Epidermal melanocyte (primary cell): Measurements from ENCODE around the gene PPP1R13B.
"Not testable (repeated sequence)": the region's sequence is repeated elsewhere in the genome, so short reads cannot be mapped to it uniquely, and the experiment has no call there.

Source experiments
- DNase-seq: peaks from one replicate; pipeline ENCODE4 v3.0.0; 2011; ENCODE audit warnings: low spot score; ENCODE audit not compliant: insufficient read length

The PPP1R13B gene

GRCh38 chr14:103859416-103860202 lies 12.2 kb upstream of the PPP1R13B start:
- DNase-seq, result no peak

GRCh38 chr14:103858063-103858781 lies 10.8 kb upstream of the PPP1R13B start:
- DNase-seq, result no peak

GRCh38 chr14:103857256-103857655 lies 9.9 kb upstream of the PPP1R13B start:
- DNase-seq, result no peak

- DNase-seq, result no peak
Measured at GRCh38 chr14:103856607-103857006, 9.2 kb upstream of the PPP1R13B start.

- no peak for DNase-seq
Measured at GRCh38 chr14:103856105-103856504, 8.7 kb upstream of the PPP1R13B start.

- DNase-seq, result no peak
Measured at GRCh38 chr14:103855734-103856095, 8.3 kb upstream of the PPP1R13B start.

GRCh38 chr14:103854822-103855733 lies 7.7 kb upstream of the PPP1R13B start:
- DNase-seq, result no peak

- no peak for DNase-seq
Measured at GRCh38 chr14:103854017-103854808, 6.8 kb upstream of the PPP1R13B start.

- no peak for DNase-seq
Measured at GRCh38 chr14:103849151-103849886, 1.9 kb upstream of the PPP1R13B start.

- DNase-seq, result no peak
Measured at GRCh38 chr14:103848175-103849077, 1.1 kb upstream of the PPP1R13B start.

- DNase-seq, result no peak
Measured at GRCh38 chr14:103846543-103847450, 578 bp downstream of the PPP1R13B start.

- DNase-seq, result no peak
Measured at GRCh38 chr14:103846097-103846496, 1.3 kb downstream of the PPP1R13B start.

- DNase-seq, result no peak
Measured at GRCh38 chr14:103845327-103845726, 2.0 kb downstream of the PPP1R13B start.

GRCh38 chr14:103841265-103841664 lies 6.1 kb downstream of the PPP1R13B start:
- not testable (repeated sequence) for DNase-seq

- DNase-seq, result no peak
Measured at GRCh38 chr14:103840014-103840413, 7.4 kb downstream of the PPP1R13B start.

- no peak for DNase-seq
Measured at GRCh38 chr14:103839579-103839978, 7.8 kb downstream of the PPP1R13B start.

GRCh38 chr14:103838117-103838516 lies 9.3 kb downstream of the PPP1R13B start:
- DNase-seq, result no peak
